K562 (cell line): ENCODE measurements around the gene BMP4. TPM values are rescaled to one million over a fixed set of nuclear protein-coding genes. Genes with fewer than 3 reads are reported as not detected.

Source experiments
- CBX3 ChIP-seq, 2 experiments: IDR thresholded peaks; 1 replicate in 1 of 2; 2 replicates in 1 of 2; pipeline ENCODE4 v1.6.1; 2012; ENCODE audit warnings: inconsistent platforms in 2 of 2, low read length in 2 of 2, borderline replicate concordance in 1 of 2, control low read depth in 1 of 2
- HCFC1 ChIP-seq: IDR thresholded peaks from 2 replicates; pipeline ENCODE4 v1.6.1; 2012; ENCODE audit warnings: low read depth, low read length, improper control_type of control experiment
- KDM5B ChIP-seq: fragments of 200-600 bp; sonication (generic); IDR thresholded peaks from 2 replicates; pipeline ENCODE4 v1.6.1; 2012; ENCODE audit warnings: low read depth, mild to moderate bottlenecking, moderate library complexity, low read length, control low read depth, inconsistent platforms; ENCODE audit not compliant: insufficient replicate concordance
- MXD1 ChIP-seq: fragments of 250-450 bp; sonication (Bioruptor Pico); IDR thresholded peaks from 2 replicates; pipeline ENCODE4 v1.8.0; 2021; ENCODE audit warnings: borderline replicate concordance, mild to moderate bottlenecking, moderate library complexity; ENCODE audit not compliant: poor library complexity, severe bottlenecking
- RBM34 ChIP-seq: fragments of 200-400 bp; formaldehyde crosslinking; IDR thresholded peaks from 2 replicates; pipeline ENCODE4 v1.6.1; 2018; ENCODE audit warnings: low read length, borderline replicate concordance; ENCODE audit not compliant: insufficient read depth
- SAP30 ChIP-seq: fragments of 200-600 bp; sonication (generic); IDR thresholded peaks from 2 replicates; pipeline ENCODE4 v1.6.1; 2012; ENCODE audit warnings: borderline replicate concordance, low read depth, mild to moderate bottlenecking, moderate library complexity, low read length, control low read depth, inconsistent platforms; ENCODE audit not compliant: insufficient read depth, poor library complexity, severe bottlenecking
- SP2 ChIP-seq: IDR thresholded peaks from 2 replicates; pipeline ENCODE4 v1.6.1; 2011; ENCODE audit warnings: mild to moderate bottlenecking, low read depth, low read length, moderate library complexity; ENCODE audit not compliant: poor library complexity, severe bottlenecking; ENCODE audit errors: extremely low read depth
- TEAD2 ChIP-seq: fragments of 450-650 bp; IDR thresholded peaks from 2 replicates; pipeline ENCODE4 v1.6.1; 2016; ENCODE audit warnings: missing genetic modification characterization, control low read depth, missing compliant biosample characterization
- ZMIZ1 ChIP-seq, 2 experiments: fragments of 150-350 bp in 1 of 2; IDR thresholded peaks; 2 replicates each; pipeline ENCODE4 v1.6.1; 2012 to 2016; ENCODE audit warnings: low read depth in 2 of 2, low read length in 2 of 2, mild to moderate bottlenecking in 1 of 2, moderate library complexity in 1 of 2
- ZNF76 ChIP-seq: fragments of 250-450 bp; sonication (Bioruptor Pico); IDR thresholded peaks from 2 replicates; pipeline ENCODE4 v1.4.0; 2020; ENCODE audit warnings: mild to moderate bottlenecking, moderate library complexity, borderline replicate concordance
- polyA plus RNA-seq, 8 experiments: library from polyadenylated mRNA; depleted of rRNA in 4 of 8; stranded (reverse) in 5 of 8; unstranded in 3 of 8; fragments of >200 nt; fragmentation: Nextera tagmentation in 2 of 8; fragmentation: Illumina TruSeq in 1 of 8; extraction: Ambion mirVana in 2 of 8; extraction: Trizol in 1 of 8; gene quantifications; 2 replicates each; pipeline versions ENCODE4 v1.2.1 to v1.2.3, GENCODE V29; 2011 to 2014; ENCODE audit warnings: inconsistent platforms in 1 of 8, missing spikeins in 1 of 8
- total RNA-seq, 7 experiments: library from RNA; depleted of rRNA in 6 of 7; stranded (reverse); fragments of >200 nt in 6 of 7; fragmentation: Illumina TruSeq in 2 of 7; extraction: Trizol in 2 of 7; gene quantifications; 2 replicates each; pipeline versions ENCODE4 v1.2.1 to v1.2.3, GENCODE V29; 2011 to 2021; ENCODE audit warnings: low replicate concordance in 1 of 7

BMP4 gene
- total and polyA plus RNA-seq, 9 of the 15 experiments (the other 6 are each of a cell fraction or from before 2014, with no cell fraction given): not detected

GRCh38 chr14:53948205-53948884, 8.3 kb downstream of the BMP4 start (continued):
- TF ChIP-seq MXD1 (CRISPR knock-in tag) (no peak), SP2 (no peak), CBX3 (IDR thresholded peaks at IDR 0.05; ENCODE audit: borderline replicate concordance in 1 of 2, low read length in 2 of 2) (no peak), ZMIZ1 (IDR thresholded peaks at IDR 0.05; ENCODE audit: low read depth in 2 of 2, low read length in 2 of 2) (no peak), HCFC1 (no peak), KDM5B (no peak), SAP30 (no peak), RBM34 (no peak), ZNF76 (CRISPR knock-in tag) (no peak), TEAD2 (tag) (no peak)
- TF ChIP-seq, all 486 proteins: peak for 0
